ENCODE data around the gene FAU.
A peak's percentile ranks its signal among the peaks of the same experiment; 100 is the strongest.

FAU gene

GRCh38 chr11:65089621-65090020 is 32.3 kb downstream of the FAU start:
- no peak for DNase-seq (ENCODE audit: insufficient read length, low spot score)
- no peak for FAIRE-seq
- TF ChIP-seq POU2F2 (IDR thresholded peaks at IDR 0.05; ENCODE audit: low read depth, low read length) (no peak), TAF1 (IDR thresholded peaks at IDR 0.05; ENCODE audit: low read depth, low read length) (no peak), POLR2AphosphoS5 (IDR thresholded peaks at IDR 0.05; ENCODE audit: low read depth, low read length) (no peak), SPI1 (IDR thresholded peaks at IDR 0.05; ENCODE audit: low read depth, low read length) (no peak), POLR2A (IDR thresholded peaks at IDR 0.05; ENCODE audit: low read depth, low read length) (no peak), PAX5 (IDR thresholded peaks at IDR 0.05; ENCODE audit: insufficient read depth, low read length, severe bottlenecking) (no peak)

DNA sequence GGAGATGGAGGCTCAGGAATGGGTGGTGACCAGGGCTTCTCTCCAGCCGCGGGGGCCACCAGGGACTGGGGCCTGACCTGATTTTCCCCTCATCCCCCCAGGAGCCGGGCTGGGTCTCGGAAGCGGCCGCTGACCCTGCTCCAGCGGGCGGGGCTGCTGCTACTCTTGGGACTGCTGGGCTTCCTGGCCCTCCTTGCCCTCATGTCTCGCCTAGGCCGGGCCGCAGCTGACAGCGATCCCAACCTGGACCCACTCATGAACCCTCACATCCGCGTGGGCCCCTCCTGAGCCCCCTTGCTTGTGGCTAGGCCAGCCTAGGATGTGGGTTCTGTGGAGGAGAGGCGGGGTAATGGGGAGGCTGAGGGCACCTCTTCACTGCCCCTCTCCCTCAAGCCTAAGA is 34.1 kb downstream of the FAU start:
- DNase-seq (ENCODE audit: insufficient read length, low spot score) (no peak), FAIRE-seq (no peak)
- TF ChIP-seq POLR2A (IDR thresholded peaks at IDR 0.05; ENCODE audit: low read depth, low read length), result no peak
- no peak for TF ChIP-seq PAX5 (IDR thresholded peaks at IDR 0.05; ENCODE audit: insufficient read depth, low read length, severe bottlenecking)
- TF ChIP-seq SPI1 (IDR thresholded peaks at IDR 0.05; ENCODE audit: low read depth, low read length), result no peak
- no peak for TF ChIP-seq POU2F2 (IDR thresholded peaks at IDR 0.05; ENCODE audit: low read depth, low read length)
- no peak for TF ChIP-seq POLR2AphosphoS5 (IDR thresholded peaks at IDR 0.05; ENCODE audit: low read depth, low read length)
- no peak for TF ChIP-seq TAF1 (IDR thresholded peaks at IDR 0.05; ENCODE audit: low read depth, low read length)

DNA sequence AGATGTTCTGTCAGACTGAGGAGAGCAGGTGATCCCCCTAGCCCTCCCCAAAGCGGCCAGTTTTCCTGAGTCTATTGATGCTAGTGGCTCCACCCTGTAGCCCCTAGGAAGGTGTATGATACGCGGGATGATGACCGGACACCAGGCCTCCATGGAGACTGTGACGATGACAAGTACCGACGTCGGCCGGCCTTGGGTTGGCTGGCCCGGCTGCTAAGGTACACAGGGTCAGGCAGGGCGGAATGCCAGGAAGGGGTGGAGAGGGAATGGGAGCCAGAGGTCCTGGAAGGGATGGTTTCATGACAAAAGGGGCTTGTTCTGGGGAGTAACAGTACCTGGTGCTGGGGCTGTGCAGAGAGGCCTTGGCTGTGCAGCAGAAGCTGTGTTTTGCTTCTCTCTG is 34.7 kb downstream of the FAU start:
- TF ChIP-seq POLR2A (IDR thresholded peaks at IDR 0.05; ENCODE audit: low read depth, low read length), result no peak
- no peak for TF ChIP-seq TAF1 (IDR thresholded peaks at IDR 0.05; ENCODE audit: low read depth, low read length)
- no peak for TF ChIP-seq POLR2AphosphoS5 (IDR thresholded peaks at IDR 0.05; ENCODE audit: low read depth, low read length)
- no peak for TF ChIP-seq PAX5 (IDR thresholded peaks at IDR 0.05; ENCODE audit: insufficient read depth, low read length, severe bottlenecking)
- no peak for TF ChIP-seq POU2F2 (IDR thresholded peaks at IDR 0.05; ENCODE audit: low read depth, low read length)
- TF ChIP-seq SPI1 (IDR thresholded peaks at IDR 0.05; ENCODE audit: low read depth, low read length), result no peak
- DNase-seq (ENCODE audit: insufficient read length, low spot score), result no peak
- no peak for FAIRE-seq

- DNase-seq (ENCODE audit: insufficient read length, low spot score), result no peak
- no peak for TF ChIP-seq POLR2A (IDR thresholded peaks at IDR 0.05; ENCODE audit: low read depth, low read length)
- no peak for TF ChIP-seq POU2F2 (IDR thresholded peaks at IDR 0.05; ENCODE audit: low read depth, low read length)
- no peak for TF ChIP-seq PAX5 (IDR thresholded peaks at IDR 0.05; ENCODE audit: insufficient read depth, low read length, severe bottlenecking)
- no peak for TF ChIP-seq SPI1 (IDR thresholded peaks at IDR 0.05; ENCODE audit: low read depth, low read length)
- TF ChIP-seq TAF1 (IDR thresholded peaks at IDR 0.05; ENCODE audit: low read depth, low read length), result no peak
- TF ChIP-seq POLR2AphosphoS5 (IDR thresholded peaks at IDR 0.05; ENCODE audit: low read depth, low read length), result no peak
- FAIRE-seq, result no peak
Measured at GRCh38 chr11:65086809-65087208, 35.1 kb downstream of the FAU start.

GRCh38 chr11:65085446-65085845 is 36.5 kb downstream of the FAU start:
- FAIRE-seq (peak; percentile 5), DNase-seq (ENCODE audit: insufficient read length, low spot score) (no peak)
- no peak for TF ChIP-seq POLR2A (IDR thresholded peaks at IDR 0.05; ENCODE audit: low read depth, low read length)
- no peak for TF ChIP-seq POU2F2 (IDR thresholded peaks at IDR 0.05; ENCODE audit: low read depth, low read length)

GRCh38 chr11:65084598-65085375 is 37.1 kb downstream of the FAU start:
- no peak for DNase-seq (ENCODE audit: insufficient read length, low spot score)
- TF ChIP-seq POU2F2 (IDR thresholded peaks at IDR 0.05; ENCODE audit: low read depth, low read length), result no peak
- TF ChIP-seq POLR2A (IDR thresholded peaks at IDR 0.05; ENCODE audit: low read depth, low read length), result no peak
- TF ChIP-seq POLR2AphosphoS5 (IDR thresholded peaks at IDR 0.05; ENCODE audit: low read depth, low read length), result no peak
- no peak for TF ChIP-seq TAF1 (IDR thresholded peaks at IDR 0.05; ENCODE audit: low read depth, low read length)
- no peak for TF ChIP-seq SPI1 (IDR thresholded peaks at IDR 0.05; ENCODE audit: low read depth, low read length)
- peak; percentile 68 for FAIRE-seq

DNA sequence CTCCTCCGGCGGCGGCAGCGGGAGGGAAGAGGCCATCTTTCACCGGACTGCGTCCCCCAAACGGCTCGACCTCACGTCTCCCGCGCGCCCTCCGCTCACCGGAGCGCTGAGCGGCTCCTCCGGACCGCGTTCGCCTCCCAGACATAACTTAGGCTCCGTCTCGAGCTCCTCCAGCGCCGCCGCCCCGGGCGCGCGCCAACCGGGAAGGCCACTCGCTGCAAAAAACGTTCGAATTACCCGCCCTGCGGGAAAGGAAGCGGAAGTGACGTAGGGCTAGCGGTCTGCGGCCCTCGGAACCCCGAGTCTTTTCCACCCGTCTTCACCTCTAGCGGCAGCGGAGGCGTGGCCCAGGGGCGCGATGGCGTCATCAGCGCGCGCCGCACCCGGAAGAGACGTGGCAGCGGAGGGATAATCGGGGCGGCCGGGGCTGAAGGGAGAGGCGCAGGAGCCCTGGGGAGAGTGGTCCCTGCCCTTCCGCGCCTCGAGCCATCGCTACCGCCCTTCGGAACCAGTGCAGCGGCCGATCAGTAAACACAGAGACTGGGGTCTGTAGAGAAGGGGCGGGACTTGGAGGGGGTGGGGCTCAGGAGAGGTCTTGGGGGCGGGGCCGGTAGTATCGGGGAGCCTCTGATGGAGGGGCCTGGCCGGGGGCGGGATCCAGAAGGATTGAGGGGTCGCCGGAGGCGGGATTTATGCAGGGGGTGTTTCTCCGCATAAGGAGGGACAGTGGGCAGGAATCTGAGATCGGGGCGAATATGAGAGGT is 37.9 kb downstream of the FAU start, which contains the start of the genes CDCA5 and ZFPL1:
CDCA5 (minus strand) TSS at position 207 of the 764 bp plus-strand sequence; CDS start at position 145, 62 bp downstream.
ZFPL1 (plus strand) TSS at position 389 of the 764 bp plus-strand sequence. CDS start 477 bp downstream, outside the sequence.
- DNase-seq (ENCODE audit: insufficient read length, low spot score) (peak; percentile 98), FAIRE-seq (peak; percentile 99)
- TF ChIP-seq POU2F2 (IDR thresholded peaks at IDR 0.05; ENCODE audit: low read depth, low read length) (peak; percentile 58), POLR2A (IDR thresholded peaks at IDR 0.05; ENCODE audit: low read depth, low read length) (peak; percentile 69; the same call in 1 of the 2 replicates), TAF1 (IDR thresholded peaks at IDR 0.05; ENCODE audit: low read depth, low read length) (peak; percentile 48), POLR2AphosphoS5 (IDR thresholded peaks at IDR 0.05; ENCODE audit: low read depth, low read length) (peak; percentile 85), SPI1 (IDR thresholded peaks at IDR 0.05; ENCODE audit: low read depth, low read length) (no peak), PAX5 (IDR thresholded peaks at IDR 0.05; ENCODE audit: insufficient read depth, low read length, severe bottlenecking) (no peak)

GRCh38 chr11:65083134-65083833 is 38.6 kb downstream of the FAU start:
- TF ChIP-seq PAX5 (IDR thresholded peaks at IDR 0.05; ENCODE audit: insufficient read depth, low read length, severe bottlenecking), result no peak
- DNase-seq (ENCODE audit: insufficient read length, low spot score) (no peak), FAIRE-seq (peak; percentile 20)

GRCh38 chr11:65078786-65079342 is 43.1 kb downstream of the FAU start:
- no peak for TF ChIP-seq POLR2AphosphoS5 (IDR thresholded peaks at IDR 0.05; ENCODE audit: low read depth, low read length)
- TF ChIP-seq TAF1 (IDR thresholded peaks at IDR 0.05; ENCODE audit: low read depth, low read length), result no peak
- no peak for TF ChIP-seq POU2F2 (IDR thresholded peaks at IDR 0.05; ENCODE audit: low read depth, low read length)
- no peak for TF ChIP-seq POLR2A (IDR thresholded peaks at IDR 0.05; ENCODE audit: low read depth, low read length)
- no peak for TF ChIP-seq SPI1 (IDR thresholded peaks at IDR 0.05; ENCODE audit: low read depth, low read length)
- no peak for TF ChIP-seq PAX5 (IDR thresholded peaks at IDR 0.05; ENCODE audit: insufficient read depth, low read length, severe bottlenecking)
- DNase-seq (ENCODE audit: insufficient read length, low spot score) (no peak), FAIRE-seq (no peak)

Data from GM12891 (cell line).